Natural killer cell treated with Interleukin-12 subunit alpha and Interleukin-12 subunit beta and Interleukin-15 and Interleukin-18, amount 100 ng/mL, for 72 hours (primary cell): ENCODE measurements around the gene ITGA7. TPM values are rescaled to one million over a fixed set of nuclear protein-coding genes. Genes with fewer than 3 reads are reported as not detected.
A peak's percentile ranks its signal among the peaks of the same experiment; 100 is the strongest.

ENCODE experiments used
- ATAC-seq, 2 donors: fragments of 150-1000 bp; cut with Tn5 transposase in 1 of 2; sonication (Bioruptor Pico), chemical (Tn5 transposase) in 1 of 2; 2 replicates each; pipeline ENCODE4 v1.10.0; 2021
- DNase-seq: peaks from one replicate; pipeline ENCODE4 v3.0.0; 2022; ENCODE audit warnings: low spot score
- H3K27ac Mint-ChIP-seq, 2 donors: 1 replicate in 1 of 2; 2 replicates in 1 of 2; pipeline ENCODE4 v1.8.0; 2022; ENCODE audit warnings: mixed read lengths in 2 of 2, mild to moderate bottlenecking in 1 of 2, moderate library complexity in 1 of 2
- H3K27me3 Mint-ChIP-seq, 2 donors: 1 replicate in 1 of 2; 2 replicates in 1 of 2; pipeline ENCODE4 v1.8.0; 2022; ENCODE audit warnings: mixed read lengths in 2 of 2
- H3K36me3 Mint-ChIP-seq: one replicate; pipeline ENCODE4 v1.8.0; 2022; ENCODE audit warnings: mixed read lengths
- H3K4me1 Mint-ChIP-seq, 2 donors: 1 replicate in 1 of 2; 2 replicates in 1 of 2; pipeline ENCODE4 v1.8.0; 2022; ENCODE audit warnings: low read depth in 2 of 2, mixed read lengths in 2 of 2, mild to moderate bottlenecking in 1 of 2
- H3K4me3 Mint-ChIP-seq: one replicate; pipeline ENCODE4 v1.8.0; 2022; ENCODE audit warnings: mixed read lengths
- H3K9me3 Mint-ChIP-seq: 2 replicates; pipeline ENCODE4 v1.8.0; 2022; ENCODE audit warnings: mixed read lengths
- total RNA-seq, 2 donors: library from RNA; stranded (reverse); gene quantifications; one replicate each; pipeline ENCODE4 v1.2.3, GENCODE V29; 2022

ITGA7 gene
- total RNA-seq, 2 donors from 2014 or later, result 2.1 to 4.2 TPM

GRCh38 chr12:55741931-55742680, 34.4 kb upstream of the ITGA7 start:
- H3K9me3 Mint-ChIP-seq, result no peaks in the 10 kb centered on the region
- H3K4me1 Mint-ChIP-seq, result peaks cover 36 to 54% of the 10 kb centered on the region in 2 donors
- peak overlapping the region; percentile 66 to 67 for H3K27ac Mint-ChIP-seq
- DNase-seq (no peak), ATAC-seq (no peak)
- no peaks in the 10 kb centered on the region for H3K36me3 Mint-ChIP-seq
- no peaks in the 10 kb centered on the region for H3K27me3 Mint-ChIP-seq
- peak overlapping the region; percentile 87 for H3K4me3 Mint-ChIP-seq

GRCh38 chr12:55739025-55739378, 31.3 kb upstream of the ITGA7 start:
- H3K4me3 Mint-ChIP-seq, result peak overlapping the region; percentile 89
- ATAC-seq (no peak), DNase-seq (no peak)
- no peaks in the 10 kb centered on the region for H3K9me3 Mint-ChIP-seq
- H3K27me3 Mint-ChIP-seq, result no peaks in the 10 kb centered on the region
- peak overlapping the region in 1 of 2 donors; percentile 72 for H3K27ac Mint-ChIP-seq
- H3K36me3 Mint-ChIP-seq, result no peaks in the 10 kb centered on the region
- H3K4me1 Mint-ChIP-seq, result peaks cover 33 to 43% of the 10 kb centered on the region in 2 donors

DNA sequence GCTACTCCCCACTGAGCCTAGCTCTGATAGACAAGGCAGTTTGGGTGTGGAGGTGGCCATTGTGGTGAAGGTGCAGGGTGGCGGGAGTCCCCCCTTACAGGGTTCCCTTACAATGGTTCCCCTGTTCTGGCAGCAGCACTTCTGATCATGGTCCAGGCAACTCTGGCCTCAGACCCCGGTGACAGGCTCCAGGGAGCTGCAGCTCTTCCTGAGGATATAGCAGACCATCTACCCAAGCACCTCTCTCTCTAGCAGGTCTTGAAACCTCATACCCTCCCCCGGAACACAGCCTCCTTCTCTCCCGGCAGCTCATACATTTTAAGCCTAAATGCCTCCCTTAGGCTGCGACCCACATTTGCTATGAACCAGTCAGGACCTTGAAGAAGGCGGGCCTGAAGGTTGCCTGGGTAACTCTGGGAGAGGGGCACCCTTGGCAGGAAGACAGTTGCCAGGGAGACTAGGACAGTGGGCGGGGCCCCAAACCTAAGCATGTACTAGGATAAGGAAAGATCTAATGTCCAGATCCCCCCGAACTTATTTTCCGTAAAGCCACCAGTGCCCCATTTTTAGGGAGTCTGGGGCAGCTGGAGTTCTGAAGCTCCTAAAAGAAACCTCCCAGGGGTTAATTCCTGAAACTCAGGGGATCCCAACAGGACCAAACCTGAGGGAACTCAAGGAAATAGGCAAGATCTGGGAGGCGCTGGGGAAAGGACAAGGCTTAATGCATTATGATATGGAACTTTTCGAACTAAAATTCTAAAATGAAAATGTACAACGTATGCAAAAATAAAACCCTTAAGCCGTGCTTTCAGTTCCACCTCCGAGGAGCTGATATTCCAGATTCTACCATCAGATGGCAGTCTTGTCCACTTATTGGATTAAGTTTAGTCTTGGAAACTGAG, 30.7 kb upstream of the ITGA7 start:
- no peaks in the 10 kb centered on the region for H3K36me3 Mint-ChIP-seq
- H3K27ac Mint-ChIP-seq, result peak overlapping the region; percentile 30 to 72
- H3K4me1 Mint-ChIP-seq, result peaks cover 33 to 42% of the 10 kb centered on the region in 2 donors
- peak overlapping the region; percentile 89 for H3K4me3 Mint-ChIP-seq
- H3K27me3 Mint-ChIP-seq, result no peaks in the 10 kb centered on the region
- peak; percentile 75 for DNase-seq
- peak; percentile 73 to 84 for ATAC-seq
- H3K9me3 Mint-ChIP-seq, result no peaks in the 10 kb centered on the region

DNA sequence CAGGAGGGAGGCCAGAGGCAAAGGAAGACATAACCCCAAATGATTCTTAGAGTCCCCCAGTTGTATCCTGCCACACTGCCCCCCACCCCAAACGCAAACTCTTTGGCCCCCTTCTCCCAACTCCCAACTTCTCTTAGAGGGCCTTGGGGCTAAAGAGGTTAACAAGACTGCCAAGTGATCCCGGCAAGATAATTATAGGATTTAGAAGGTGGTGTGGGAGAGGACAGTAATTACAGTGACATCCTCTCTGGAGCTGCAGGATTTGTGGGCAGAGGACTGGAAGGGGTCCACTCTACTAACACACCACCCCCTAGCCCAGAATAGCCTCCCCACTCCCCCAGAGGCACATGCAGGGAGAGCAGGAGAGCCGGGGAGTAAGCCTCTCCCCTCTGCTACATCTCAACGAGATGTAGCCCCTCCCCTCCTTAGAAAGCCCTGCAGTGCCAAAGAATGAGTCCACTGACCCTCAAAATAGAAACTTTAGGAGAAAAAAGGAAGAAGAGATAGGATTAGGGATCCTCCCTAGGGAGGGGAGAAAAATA, 29.9 kb upstream of the ITGA7 start:
- Mint-ChIP-seq H3K27me3 (no peaks in the 10 kb centered on the region), H3K36me3 (no peaks in the 10 kb centered on the region), H3K4me3 (peak overlapping the region; percentile 89), H3K9me3 (no peaks in the 10 kb centered on the region), H3K4me1 (peaks cover 30 to 39% of the 10 kb centered on the region in 2 donors), H3K27ac (peak overlapping the region; percentile 30 to 72)
- DNase-seq (no peak), ATAC-seq (no peak)

GRCh38 chr12:55736780-55737580, 29.3 kb upstream of the ITGA7 start:
- H3K4me1 Mint-ChIP-seq, result peaks cover 25 to 32% of the 10 kb centered on the region in 2 donors
- peak overlapping the region; percentile 30 to 72 for H3K27ac Mint-ChIP-seq
- no peaks in the 10 kb centered on the region for H3K36me3 Mint-ChIP-seq
- ATAC-seq (peak; percentile 54 to 67), DNase-seq (no peak)
- no peaks in the 10 kb centered on the region for H3K27me3 Mint-ChIP-seq
- H3K4me3 Mint-ChIP-seq, result peak overlapping the region; percentile 39
- H3K9me3 Mint-ChIP-seq, result no peaks in the 10 kb centered on the region

DNA sequence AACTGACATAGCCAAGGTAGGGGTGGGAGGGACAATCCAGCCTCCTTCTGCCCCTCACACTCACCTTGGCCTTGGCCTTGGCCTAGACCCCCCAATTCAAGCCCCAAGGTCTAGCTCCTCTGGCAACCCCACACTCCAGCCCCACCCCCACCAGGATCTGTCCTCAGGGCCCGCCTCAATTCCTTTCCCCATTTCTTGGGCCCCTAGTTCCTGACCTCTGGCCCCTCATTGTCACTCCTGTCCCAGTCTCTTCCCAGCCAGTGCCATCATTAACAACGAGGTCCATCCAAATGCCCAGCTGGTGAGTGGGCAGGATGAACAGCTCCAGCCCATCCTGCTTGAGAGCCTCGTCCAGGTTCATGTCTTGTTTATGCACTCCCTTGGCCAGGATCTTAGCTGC, 28.4 kb upstream of the ITGA7 start:
- ATAC-seq (no peak), DNase-seq (no peak)
- no peaks in the 10 kb centered on the region for H3K9me3 Mint-ChIP-seq
- no peak overlapping the region for H3K4me3 Mint-ChIP-seq
- no peak overlapping the region for H3K27ac Mint-ChIP-seq
- H3K4me1 Mint-ChIP-seq, result peaks cover 22 to 29% of the 10 kb centered on the region in 2 donors
- H3K36me3 Mint-ChIP-seq, result no peaks in the 10 kb centered on the region
- H3K27me3 Mint-ChIP-seq, result no peaks in the 10 kb centered on the region

DNA sequence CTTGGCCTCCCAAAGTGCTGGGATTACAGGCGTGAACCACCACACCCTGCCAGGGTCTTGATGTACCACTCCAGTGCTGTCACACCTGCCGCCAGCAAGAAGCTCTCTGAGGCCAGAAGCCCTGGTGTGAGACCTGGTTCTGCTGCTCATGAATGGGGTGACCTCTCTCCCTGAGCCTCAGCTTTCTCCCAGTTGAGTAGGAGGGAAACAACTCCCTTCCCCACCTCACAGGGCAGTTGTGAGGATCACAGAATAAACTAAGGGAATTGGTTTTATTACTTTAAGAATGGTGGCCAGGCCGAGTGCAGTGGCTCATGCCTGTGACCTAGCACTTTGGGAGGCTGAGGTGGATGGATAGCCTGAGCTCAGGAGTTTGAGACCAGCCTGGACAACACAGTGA, 26.9 kb upstream of the ITGA7 start:
- no peak for ATAC-seq
- Mint-ChIP-seq H3K4me1 (peaks cover 36 to 43% of the 10 kb centered on the region in 2 donors), H3K9me3 (no peaks in the 10 kb centered on the region), H3K27me3 (no peaks in the 10 kb centered on the region), H3K4me3 (no peak overlapping the region), H3K36me3 (no peaks in the 10 kb centered on the region), H3K27ac (no peak overlapping the region)
- no peak for DNase-seq

DNA sequence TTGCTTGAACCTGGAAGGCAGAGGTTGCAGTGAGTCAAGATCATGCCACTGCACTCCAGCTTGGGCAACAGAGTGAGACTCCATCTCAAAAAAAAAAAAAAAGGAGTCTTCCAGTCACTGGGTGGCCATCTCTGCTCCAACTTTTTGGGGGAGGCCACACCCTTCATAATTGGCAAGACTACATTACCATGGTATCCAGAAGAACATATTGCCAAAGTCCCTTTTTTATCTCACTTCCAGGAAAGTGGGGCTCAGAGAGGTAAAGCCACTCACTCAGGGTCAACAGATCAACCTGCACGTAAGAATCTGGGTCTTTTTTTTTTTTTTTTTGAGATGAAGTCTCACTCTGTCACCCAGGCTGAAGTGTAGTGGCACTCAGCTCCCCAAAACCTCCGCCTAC, 26.2 kb upstream of the ITGA7 start:
- H3K9me3 Mint-ChIP-seq, result no peaks in the 10 kb centered on the region

GRCh38 chr12:55733021-55733555, 25.4 kb upstream of the ITGA7 start:
- Mint-ChIP-seq H3K27me3 (no peaks in the 10 kb centered on the region), H3K4me3 (no peak overlapping the region), H3K4me1 (peaks cover 35 to 38% of the 10 kb centered on the region in 2 donors), H3K27ac (peak overlapping the region in 1 of 2 donors; percentile 3), H3K36me3 (no peaks in the 10 kb centered on the region), H3K9me3 (no peaks in the 10 kb centered on the region)
- ATAC-seq, result no peak
- no peak for DNase-seq

More for the DNA sequence above, 26.2 kb upstream of the ITGA7 start:
- Mint-ChIP-seq H3K27ac (no peak overlapping the region), H3K36me3 (no peaks in the 10 kb centered on the region), H3K4me1 (peaks cover 42 to 43% of the 10 kb centered on the region in 2 donors), H3K27me3 (no peaks in the 10 kb centered on the region), H3K4me3 (no peak overlapping the region)
- ATAC-seq, result no peak
- no peak for DNase-seq

DNA sequence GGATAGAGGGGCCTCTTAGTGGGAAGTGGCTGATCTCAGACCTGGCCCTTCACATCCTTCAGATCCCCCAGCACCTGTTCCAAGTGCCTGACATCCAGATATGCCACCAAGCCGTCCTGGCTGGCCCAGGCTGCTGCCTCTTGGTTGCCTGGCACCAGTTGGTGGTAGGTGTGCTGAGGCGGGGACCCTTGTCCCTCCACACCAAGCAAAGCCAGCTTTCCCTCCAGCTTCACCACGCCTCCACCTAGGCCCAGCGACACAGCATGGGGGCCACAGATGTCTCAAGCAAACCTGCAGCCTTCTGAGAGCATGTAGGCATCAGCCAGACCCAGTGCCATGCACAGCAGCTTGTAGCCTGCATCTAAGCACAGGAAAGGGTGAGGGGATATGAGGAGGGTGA, 24.6 kb upstream of the ITGA7 start:
- H3K27ac Mint-ChIP-seq, result peak overlapping the region in 1 of 2 donors; percentile 3
- H3K9me3 Mint-ChIP-seq, result no peaks in the 10 kb centered on the region
- no peaks in the 10 kb centered on the region for H3K27me3 Mint-ChIP-seq
- H3K4me3 Mint-ChIP-seq, result no peak overlapping the region
- H3K36me3 Mint-ChIP-seq, result no peaks in the 10 kb centered on the region
- DNase-seq, result no peak
- no peak for ATAC-seq
- peaks cover 33 to 37% of the 10 kb centered on the region in 2 donors for H3K4me1 Mint-ChIP-seq

DNA sequence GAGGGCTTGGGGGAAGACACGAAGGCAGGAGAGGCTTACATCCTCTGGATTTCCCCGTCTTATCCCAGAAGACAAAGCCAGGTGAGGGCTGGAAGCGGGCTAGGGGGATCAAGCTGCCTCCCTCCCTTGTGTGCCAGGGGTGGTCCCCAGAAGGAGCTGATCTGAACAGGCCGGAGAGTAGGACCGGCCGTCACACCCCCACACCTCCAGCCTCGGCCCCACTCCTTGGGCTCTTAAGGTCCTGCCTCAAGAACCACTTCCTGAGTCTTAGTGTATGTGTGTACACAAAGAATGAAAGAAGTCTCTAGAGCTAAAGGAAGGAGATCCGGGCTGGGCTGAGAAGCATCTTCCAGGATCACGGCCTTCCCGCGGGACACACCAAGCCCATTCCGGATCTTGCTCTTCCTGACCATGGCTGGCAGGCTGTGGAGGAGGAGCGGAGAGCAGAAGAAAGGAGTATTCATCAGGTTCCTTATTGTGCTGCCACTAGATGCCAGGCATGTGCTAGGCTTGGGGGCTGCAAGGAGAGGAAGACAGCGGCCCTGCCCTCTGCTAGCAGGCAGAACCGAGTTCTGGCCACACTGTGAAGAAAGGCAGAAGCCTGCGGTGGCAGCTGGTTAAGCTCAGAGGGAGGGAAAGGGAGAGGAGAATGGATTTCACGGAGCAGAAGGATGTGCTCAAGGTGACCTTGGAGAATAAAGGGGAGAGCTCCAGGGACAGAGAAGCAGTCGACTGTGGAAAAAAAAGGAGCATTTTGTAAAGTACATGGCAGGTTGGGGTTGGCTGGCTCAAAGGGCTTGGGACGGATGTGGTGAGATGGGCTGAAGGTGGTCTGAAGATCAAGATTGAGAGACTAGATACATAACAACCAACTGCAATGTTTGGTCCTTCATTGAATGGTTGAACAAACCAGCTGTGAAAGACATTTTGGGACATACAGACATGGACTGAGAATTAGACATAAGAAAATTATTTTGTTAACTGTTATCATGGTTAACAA, 22.4 kb upstream of the ITGA7 start:
- ATAC-seq (peak; percentile 74 to 77), DNase-seq (peak; percentile 81)
- no peaks in the 10 kb centered on the region for H3K9me3 Mint-ChIP-seq
- no peaks in the 10 kb centered on the region for H3K27me3 Mint-ChIP-seq
- peak overlapping the region; percentile 92 for H3K4me3 Mint-ChIP-seq
- peaks cover 40 to 43% of the 10 kb centered on the region in 2 donors for H3K4me1 Mint-ChIP-seq
- H3K27ac Mint-ChIP-seq, result peak overlapping the region; percentile 96 to 99
- no peaks in the 10 kb centered on the region for H3K36me3 Mint-ChIP-seq
